HUDEP-2 (cell line): ENCODE measurements around the gene ZNF613.
"Not testable (repeated sequence)": the region's sequence is repeated elsewhere in the genome, so short reads cannot be mapped to it uniquely, and the experiment has no call there.

ENCODE experiments used
- DNase-seq, 76 experiments: peaks; one replicate each; lab custom pipeline; 2025; ENCODE audit not compliant: unreplicated experiment in 76 of 76; lab: John Stamatoyannopoulos, UW

Gene ZNF613

GRCh38 chr19:51931921-51932320 is 4.6 kb downstream of the ZNF613 start:
- no peak for DNase-seq

DNA sequence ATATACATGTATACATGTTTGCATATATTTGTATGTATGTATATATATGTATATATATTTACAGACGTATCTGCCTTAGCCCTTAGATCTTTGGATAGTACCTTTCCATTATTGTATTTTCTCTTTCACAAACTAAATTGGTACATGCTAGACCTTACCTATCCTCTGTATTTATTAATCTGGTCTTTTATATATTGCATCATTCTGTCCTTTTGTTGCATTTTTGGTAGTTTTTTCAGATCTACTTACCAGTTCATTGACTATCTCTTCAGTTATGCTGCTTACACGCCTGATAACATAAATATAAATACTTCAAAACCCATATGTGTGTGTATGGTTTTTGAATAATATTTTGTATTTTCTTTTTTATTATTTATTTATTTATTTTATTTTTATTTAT is 11.7 kb downstream of the ZNF613 start:
- no peak for DNase-seq

GRCh38 chr19:51944798-51945552 is 17.7 kb downstream of the ZNF613 start:
- no peak for DNase-seq

DNA sequence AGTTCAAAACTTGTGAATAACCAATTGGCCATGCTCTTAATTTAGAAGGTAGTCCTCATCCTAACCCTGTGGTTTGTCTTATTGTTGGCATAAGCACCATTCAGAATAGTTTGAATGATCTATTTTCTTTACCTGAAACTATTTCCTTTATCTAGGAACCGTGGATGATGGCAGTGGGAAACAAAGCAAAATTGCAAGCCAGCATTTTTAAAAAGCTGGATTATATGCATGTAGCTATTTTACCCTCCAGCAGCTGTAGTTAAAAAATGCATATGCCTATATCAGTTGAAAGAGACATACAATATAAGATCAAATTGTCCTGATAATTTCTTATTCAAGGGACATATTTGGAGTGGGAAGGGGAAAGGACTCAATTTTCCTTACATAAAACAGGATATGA is 19.3 kb downstream of the ZNF613 start:
- DNase-seq = no peak

DNA sequence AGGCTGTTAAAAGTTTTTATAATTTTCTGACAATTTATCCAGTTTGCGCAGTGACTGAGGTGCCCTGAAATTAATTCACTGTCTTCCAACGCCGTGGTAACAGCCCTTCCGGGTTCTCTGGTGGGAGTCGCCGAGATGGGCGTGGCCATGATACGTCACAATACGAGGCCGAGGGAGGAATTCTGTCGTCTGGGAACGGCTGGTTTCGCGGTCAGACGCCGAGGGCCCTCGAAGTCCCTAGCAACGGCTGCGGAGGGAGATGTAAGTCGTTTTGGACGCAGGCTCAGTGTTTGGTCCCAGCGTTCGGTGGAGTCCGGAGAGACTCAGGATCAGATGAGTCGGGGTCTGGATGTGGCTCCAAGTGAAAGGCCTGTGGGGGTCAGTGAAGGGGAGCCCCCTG is 21.7 kb downstream of the ZNF613 start:
- no peak for DNase-seq

- DNase-seq = not testable (repeated sequence)
Observed at GRCh38 chr19:51957846-51958245, 30.6 kb downstream of the ZNF613 start.

GRCh38 chr19:51959791-51960190 is 32.5 kb downstream of the ZNF613 start:
- DNase-seq = no peak

DNA sequence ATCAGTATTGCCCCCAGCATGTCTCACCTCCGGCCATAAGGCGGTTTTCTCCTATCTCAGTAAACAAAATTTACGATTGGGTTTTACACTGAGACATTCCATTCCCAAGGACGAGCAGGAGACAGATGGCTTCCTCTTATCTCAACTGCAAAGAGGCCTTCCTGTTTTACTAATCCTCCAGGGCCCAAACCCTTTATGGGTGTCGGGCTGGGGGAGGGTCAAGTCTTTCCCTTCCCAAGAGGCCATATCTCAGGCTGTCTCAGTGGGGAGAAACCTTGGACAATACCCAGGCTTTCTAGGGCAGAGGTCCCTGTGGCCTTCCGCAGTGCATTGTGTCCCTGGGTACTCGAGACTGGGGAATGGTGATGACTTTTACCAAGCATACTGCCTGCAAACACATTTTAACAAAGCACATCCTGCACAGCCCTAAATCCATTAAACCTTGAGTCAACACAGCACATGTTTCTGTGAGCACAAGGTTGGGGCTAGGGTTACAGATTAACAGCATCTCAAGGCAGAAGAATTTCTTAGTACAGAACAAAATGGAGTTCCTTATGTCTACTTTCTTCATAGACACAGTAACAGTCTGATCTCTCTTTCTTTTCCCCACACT is 33.5 kb downstream of the ZNF613 start:
- not testable (repeated sequence) for DNase-seq

- no peak for DNase-seq
Observed at GRCh38 chr19:51965583-51965982, 38.3 kb downstream of the ZNF613 start.

- no peak for DNase-seq
Observed at GRCh38 chr19:51970718-51971117, 43.4 kb downstream of the ZNF613 start.

DNA sequence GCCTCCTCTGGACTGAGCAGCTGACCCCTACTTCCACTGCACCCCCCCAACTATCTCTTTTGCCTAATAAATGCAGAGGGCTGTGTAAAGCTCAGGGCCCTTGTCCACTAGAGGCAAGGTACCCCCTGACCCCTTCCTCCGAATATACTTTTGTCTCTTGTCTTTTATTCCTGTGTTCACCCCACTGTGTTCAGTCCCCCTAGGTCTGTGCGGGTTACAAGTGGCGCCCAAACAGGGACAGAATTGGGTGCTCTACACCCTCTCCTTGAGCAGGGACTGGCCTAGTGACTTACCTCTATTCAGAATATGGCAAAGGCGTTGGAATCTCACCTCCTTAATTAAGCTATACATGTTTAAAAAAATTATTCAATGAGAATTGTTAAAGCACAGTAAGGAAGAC is 44.4 kb downstream of the ZNF613 start:
- peak in 7 of 76 experiments; percentile 2 to 25 (median 8) for DNase-seq

- not testable (repeated sequence) for DNase-seq
Observed at GRCh38 chr19:51975787-51976186, 48.5 kb downstream of the ZNF613 start.

DNA sequence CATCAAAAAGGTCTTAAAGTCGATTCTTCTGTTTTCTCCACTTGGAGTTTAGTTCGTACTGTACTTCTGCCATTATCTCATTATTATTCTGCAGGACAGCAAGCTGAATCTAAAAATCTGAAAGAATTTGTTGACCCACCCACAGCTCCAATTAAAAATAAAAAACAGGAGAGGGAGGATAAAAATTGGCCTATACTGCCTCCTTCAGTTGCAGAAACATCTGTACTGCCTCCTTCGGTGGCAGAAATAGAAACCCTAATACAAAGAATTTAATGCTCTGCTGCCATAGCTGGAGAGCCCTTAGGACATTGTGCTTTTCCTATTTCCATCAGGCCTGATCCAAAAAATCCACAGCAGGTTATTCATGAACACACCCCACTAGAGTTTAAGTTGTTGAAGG is 49.6 kb downstream of the ZNF613 start:
- no peak for DNase-seq

GRCh38 chr19:51977346-51977745 is 50.1 kb downstream of the ZNF613 start:
- no peak for DNase-seq

DNA sequence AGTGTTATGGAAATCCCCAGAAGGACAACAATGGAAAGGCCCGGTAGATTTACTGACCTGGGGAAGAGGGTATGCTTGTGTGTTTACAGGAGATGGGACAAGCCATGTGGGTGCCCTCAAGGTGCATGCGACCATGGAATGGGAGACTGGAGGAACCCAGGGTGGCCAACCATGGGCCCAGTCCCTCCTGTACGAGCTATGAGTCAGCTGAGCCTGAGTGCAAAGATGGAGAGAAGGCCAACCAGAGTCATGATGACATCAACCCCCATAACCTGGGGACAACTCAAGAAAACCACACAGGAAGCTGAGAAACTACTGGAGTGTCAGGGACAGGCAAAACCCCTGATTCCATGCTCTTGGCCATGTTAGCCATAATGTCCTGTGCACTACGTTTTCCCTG is 51.6 kb downstream of the ZNF613 start:
- DNase-seq = no peak

DNA sequence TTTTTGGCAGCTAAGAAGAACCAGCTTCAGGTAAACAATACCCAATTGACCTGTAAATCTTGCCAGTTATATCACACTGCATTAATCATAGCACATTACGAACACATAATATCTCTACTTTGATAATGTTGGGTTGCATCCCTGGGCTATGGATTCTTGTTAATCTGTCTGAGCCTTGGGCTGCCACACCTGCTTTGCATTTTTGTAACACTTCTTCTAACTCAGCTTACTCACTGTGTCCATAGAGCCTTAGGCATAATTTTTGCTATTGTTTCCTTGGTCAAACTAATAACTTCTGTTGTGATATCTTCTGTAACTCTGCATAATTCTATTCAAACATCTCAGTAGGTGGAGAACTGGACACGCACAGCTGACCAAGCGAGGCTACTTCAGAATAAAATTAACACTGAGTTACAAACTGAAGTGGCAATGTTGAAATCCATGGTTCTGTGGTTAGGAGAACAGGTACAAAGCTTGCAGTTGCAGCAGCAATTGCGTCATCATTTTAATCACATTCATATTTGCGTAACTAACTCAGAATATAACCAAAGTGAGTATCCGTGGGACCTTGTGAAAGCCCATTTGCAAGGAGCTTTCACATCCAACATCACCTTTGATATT is 53.0 kb downstream of the ZNF613 start:
- DNase-seq = no peak

GRCh38 chr19:51980926-51981325 is 53.7 kb downstream of the ZNF613 start:
- DNase-seq = not testable (repeated sequence)

DNA sequence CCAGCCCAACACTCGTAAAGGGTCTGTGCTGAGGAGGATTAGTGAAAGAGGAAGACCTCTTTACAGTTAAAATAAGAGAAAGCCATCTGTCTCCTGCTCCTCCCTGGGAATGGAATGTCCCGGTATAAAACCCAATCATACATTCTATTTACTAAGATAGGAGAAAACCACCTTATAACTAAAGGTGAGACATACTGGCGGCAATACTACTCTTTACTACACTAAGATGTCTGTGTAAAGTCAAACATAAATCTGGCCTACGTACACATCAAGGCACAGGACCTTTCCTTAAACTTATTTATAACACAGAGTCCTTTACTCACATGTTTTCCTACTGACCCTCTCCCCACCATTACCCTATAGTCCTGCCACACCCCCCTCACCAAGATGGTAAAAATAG is 56.1 kb downstream of the ZNF613 start:
- DNase-seq = no peak

DNA sequence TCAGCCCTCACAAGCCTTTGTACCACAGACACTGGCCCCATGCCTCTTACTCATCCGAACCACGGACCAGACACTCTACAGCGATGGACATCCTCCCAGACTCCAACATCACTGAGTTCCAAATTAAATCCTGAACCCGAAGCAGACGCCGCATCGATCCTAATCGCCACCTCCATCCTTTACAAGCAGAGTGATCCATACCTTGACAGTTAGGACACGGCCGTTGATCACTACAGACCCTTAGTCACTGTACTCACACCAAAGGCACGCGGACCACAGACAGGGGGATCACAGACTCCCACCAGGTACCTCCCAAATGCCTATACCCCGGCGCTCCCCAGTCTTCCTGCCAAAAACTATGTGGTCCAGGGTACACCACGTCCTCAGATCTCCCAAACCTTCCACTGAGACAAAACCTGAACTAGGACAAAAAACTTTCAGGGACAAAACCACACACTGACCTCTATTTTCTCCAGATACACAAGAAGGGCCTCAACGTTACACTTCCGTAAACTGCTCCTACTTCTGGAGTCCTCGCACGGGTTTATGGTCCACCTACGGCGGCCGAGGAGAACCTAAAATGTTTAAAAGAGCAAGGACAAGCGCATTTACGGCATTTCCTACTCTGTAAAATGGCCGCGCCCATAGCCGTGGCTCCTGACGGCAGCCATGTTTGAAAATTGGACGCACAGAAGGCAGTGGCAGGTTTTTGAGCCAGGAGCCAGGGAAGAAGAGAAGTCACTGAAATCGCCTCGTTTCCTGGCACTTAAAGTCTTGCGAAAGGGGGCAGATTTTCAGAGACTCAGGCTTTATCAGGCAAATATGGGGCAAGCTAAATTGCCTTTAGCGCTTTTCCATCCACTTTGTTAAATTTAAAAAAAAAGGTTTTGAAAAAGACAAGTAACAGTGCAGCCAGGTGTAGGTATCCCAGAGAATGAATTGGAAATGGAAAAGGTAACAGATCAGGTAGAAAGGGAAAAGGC is 59.3 kb downstream of the ZNF613 start, which contains the start of gene ZNF350:
TSS of gene ZNF350 (minus strand) at position 532 of the 983 bp plus-strand sequence. CDS start 12,480 bp downstream, outside the sequence.
- DNase-seq = peak in 74 of 76 experiments; percentile 20 to 97 (median 88)

GRCh38 chr19:51993422-51993821 is 66.2 kb downstream of the ZNF613 start:
- DNase-seq = no peak
